NB4 (cell line): ENCODE measurements around the gene SSH2.

Experiments used
- DNase-seq: peaks from one replicate; pipeline ENCODE4 v3.0.0; 2010; ENCODE audit warnings: low read depth
- H3K4me3 ChIP-seq: one replicate; pipeline ENCODE4 v1.5.1; 2011; ENCODE audit warnings: mild to moderate bottlenecking, low read depth, low read length, moderate library complexity
- MYC ChIP-seq: IDR thresholded peaks from 2 replicates; pipeline ENCODE4 v1.6.1; 2011; ENCODE audit warnings: low read depth, low read length
- POLR2A ChIP-seq: IDR thresholded peaks from 2 replicates; pipeline ENCODE4 v1.6.1; 2011; ENCODE audit warnings: mild to moderate bottlenecking; ENCODE audit not compliant: insufficient read length; ENCODE audit errors: extremely low read depth
- TF ChIP-seq, protein P1 (sequence below): IDR thresholded peaks from one replicate; pipeline ENCODE4 v1.5.1; 2012; ENCODE audit warnings: low read depth, low read length
- TF ChIP-seq, protein P2 (sequence below): IDR thresholded peaks from 2 replicates; pipeline ENCODE4 v1.6.1; 2011; ENCODE audit warnings: low read depth, low read length

Gene SSH2

GRCh38 chr17:29616300-29617048 is 313.6 kb downstream of the SSH2 start:
- DNase-seq, result peak; percentile 29
- TF ChIP-seq, protein P1, sequence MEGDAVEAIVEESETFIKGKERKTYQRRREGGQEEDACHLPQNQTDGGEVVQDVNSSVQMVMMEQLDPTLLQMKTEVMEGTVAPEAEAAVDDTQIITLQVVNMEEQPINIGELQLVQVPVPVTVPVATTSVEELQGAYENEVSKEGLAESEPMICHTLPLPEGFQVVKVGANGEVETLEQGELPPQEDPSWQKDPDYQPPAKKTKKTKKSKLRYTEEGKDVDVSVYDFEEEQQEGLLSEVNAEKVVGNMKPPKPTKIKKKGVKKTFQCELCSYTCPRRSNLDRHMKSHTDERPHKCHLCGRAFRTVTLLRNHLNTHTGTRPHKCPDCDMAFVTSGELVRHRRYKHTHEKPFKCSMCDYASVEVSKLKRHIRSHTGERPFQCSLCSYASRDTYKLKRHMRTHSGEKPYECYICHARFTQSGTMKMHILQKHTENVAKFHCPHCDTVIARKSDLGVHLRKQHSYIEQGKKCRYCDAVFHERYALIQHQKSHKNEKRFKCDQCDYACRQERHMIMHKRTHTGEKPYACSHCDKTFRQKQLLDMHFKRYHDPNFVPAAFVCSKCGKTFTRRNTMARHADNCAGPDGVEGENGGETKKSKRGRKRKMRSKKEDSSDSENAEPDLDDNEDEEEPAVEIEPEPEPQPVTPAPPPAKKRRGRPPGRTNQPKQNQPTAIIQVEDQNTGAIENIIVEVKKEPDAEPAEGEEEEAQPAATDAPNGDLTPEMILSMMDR, result no peak
- H3K4me3 ChIP-seq, result no peak overlapping the region

GRCh38 chr17:29615492-29616299 is 314.3 kb downstream of the SSH2 start:
- DNase-seq, result peak; percentile 89
- peak overlapping the region; percentile 21 for H3K4me3 ChIP-seq
- no peak for TF ChIP-seq MYC
- TF ChIP-seq, protein P2, sequence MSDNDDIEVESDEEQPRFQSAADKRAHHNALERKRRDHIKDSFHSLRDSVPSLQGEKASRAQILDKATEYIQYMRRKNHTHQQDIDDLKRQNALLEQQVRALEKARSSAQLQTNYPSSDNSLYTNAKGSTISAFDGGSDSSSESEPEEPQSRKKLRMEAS, result no peak
- no peak for TF ChIP-seq POLR2A
- TF ChIP-seq, protein P1, result no peak

GRCh38 chr17:29615048-29615385 is 315.0 kb downstream of the SSH2 start:
- H3K4me3 ChIP-seq, result peak overlapping the region; percentile 21
- DNase-seq, result peak; percentile 62
- TF ChIP-seq, protein P1, result no peak
- TF ChIP-seq, protein P2, result no peak
- TF ChIP-seq MYC (no peak), POLR2A (no peak)

DNA sequence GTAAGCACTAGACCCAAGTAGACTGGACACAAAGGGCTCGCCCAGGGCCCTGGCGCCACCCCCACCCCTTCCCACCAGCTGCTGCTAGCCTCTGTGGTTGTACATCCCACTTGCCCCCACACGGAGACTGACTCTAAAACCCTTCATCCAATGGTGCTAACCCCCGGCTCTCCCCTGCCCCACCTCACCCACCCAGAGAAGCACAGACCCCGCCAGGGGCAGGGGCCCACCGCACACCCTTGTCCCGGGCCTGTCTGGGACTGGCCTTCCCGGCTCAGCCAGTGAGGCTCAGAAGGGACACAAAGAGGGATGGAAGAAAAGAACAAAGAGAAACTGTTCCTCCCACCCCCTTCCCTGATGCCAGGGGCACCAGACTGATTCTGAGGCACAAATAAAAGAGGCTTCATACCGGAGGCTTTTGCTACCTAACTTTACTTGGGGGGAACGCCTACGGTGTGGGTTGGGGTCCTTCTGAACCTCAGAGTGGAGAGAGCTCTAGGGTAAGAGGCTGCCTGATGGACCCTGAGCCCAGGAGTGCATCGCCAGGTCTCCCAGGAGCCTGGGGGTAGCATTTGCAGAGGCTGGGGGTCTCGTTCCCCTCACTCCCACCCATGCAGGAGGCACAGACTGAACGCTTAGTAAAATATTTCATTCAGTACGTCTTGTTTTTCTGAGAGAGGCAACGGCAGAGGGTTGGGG is 315.5 kb downstream of the SSH2 start:
- no peak for DNase-seq
- TF ChIP-seq, protein P1, result no peak
- TF ChIP-seq POLR2A, result no peak
- TF ChIP-seq MYC, result no peak
- TF ChIP-seq, protein P2, result no peak
- no peak overlapping the region for H3K4me3 ChIP-seq

DNA sequence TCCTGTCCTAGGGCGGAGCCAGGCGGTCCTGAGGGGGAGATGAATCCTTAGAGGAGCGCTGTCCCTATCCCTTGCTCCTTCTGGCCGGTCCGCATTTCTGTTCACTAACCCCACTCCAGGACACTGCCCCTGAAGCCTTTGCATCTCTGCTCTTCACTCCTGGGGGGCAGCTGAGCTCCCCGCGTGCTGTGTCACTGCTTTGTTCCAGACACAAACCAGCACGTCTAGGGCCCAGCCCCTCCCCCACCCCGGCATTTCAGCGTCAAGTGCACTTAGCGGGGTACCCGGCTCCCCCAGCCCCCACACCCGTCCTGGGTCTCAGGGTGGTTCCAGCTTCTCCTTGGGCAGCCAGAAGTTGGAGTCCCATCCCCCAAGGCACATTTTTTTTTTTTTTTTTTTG is 316.2 kb downstream of the SSH2 start:
- TF ChIP-seq, protein P2, result no peak
- TF ChIP-seq POLR2A, result no peak
- TF ChIP-seq, protein P1, result no peak
- TF ChIP-seq MYC, result no peak
- no peak for DNase-seq
- no peak overlapping the region for H3K4me3 ChIP-seq
